Omental fat pad (tissue), 4 donors: ENCODE measurements around the gene RETN. TPM values are rescaled to one million over a fixed set of nuclear protein-coding genes. Genes with fewer than 3 reads are reported as not detected.

Experiments
- ATAC-seq: fragments of 150-250 bp; one replicate; pipeline ENCODE4 v1.9.1; 2016; ENCODE audit warnings: mild to moderate bottlenecking, moderate library complexity; ENCODE audit not compliant: low FRiP score
- DNase-seq: peaks from one replicate; pipeline ENCODE4 v3.0.0-alpha.2; 2019; ENCODE audit warnings: low spot score
- total RNA-seq, 4 donors: library from RNA; depleted of rRNA; stranded (reverse); fragments of >200 nt; gene quantifications; one replicate each; pipeline ENCODE4 v1.1.0, GENCODE V29; 2016
- TF ChIP-seq, protein P1 (sequence below), 3 donors: fragments of 450-650 bp; IDR thresholded peaks; one replicate each; pipeline ENCODE4 v1.5.1; 2016 to 2017; ENCODE audit warnings: antibody characterized with exemption in 3 of 3, mild to moderate bottlenecking in 3 of 3, moderate library complexity in 2 of 3

Gene RETN
- total RNA-seq, 4 donors from 2014 or later, result 1.6 TPM; not detected in 3

- DNase-seq (no peak), ATAC-seq (peak; percentile 62)
- TF ChIP-seq, protein P1, sequence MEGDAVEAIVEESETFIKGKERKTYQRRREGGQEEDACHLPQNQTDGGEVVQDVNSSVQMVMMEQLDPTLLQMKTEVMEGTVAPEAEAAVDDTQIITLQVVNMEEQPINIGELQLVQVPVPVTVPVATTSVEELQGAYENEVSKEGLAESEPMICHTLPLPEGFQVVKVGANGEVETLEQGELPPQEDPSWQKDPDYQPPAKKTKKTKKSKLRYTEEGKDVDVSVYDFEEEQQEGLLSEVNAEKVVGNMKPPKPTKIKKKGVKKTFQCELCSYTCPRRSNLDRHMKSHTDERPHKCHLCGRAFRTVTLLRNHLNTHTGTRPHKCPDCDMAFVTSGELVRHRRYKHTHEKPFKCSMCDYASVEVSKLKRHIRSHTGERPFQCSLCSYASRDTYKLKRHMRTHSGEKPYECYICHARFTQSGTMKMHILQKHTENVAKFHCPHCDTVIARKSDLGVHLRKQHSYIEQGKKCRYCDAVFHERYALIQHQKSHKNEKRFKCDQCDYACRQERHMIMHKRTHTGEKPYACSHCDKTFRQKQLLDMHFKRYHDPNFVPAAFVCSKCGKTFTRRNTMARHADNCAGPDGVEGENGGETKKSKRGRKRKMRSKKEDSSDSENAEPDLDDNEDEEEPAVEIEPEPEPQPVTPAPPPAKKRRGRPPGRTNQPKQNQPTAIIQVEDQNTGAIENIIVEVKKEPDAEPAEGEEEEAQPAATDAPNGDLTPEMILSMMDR (IDR thresholded peaks at IDR 0.05), result no peak
Measured at GRCh38 chr19:7674010-7675005, 5.5 kb downstream of the RETN start.

GRCh38 chr19:7676376-7676775 is 7.5 kb downstream of the RETN start:
- TF ChIP-seq, protein P1 (IDR thresholded peaks at IDR 0.05), result no peak
- ATAC-seq (no peak), DNase-seq (no peak)

DNA sequence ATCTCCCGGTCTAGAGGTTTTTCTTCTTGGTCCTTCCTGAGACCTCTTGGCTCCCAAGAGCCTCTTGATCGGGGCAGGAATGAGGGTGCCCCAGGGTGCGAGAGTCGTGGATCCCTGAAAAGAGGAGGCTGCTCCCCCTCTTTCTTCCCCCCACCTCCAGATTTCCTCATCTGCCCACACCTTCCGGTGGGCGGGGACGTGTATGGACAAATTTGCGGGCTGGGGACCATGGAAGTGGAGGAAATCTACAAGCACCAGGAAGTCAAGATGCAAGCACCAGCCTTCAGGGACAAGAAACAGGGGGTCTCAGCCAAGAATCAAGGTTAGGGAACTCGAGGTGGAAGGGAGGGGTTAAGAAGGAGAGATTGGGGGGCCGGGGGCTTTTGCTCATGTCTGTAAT is 8.0 kb downstream of the RETN start, which contains the start of gene MCEMP1:
Gene MCEMP1, plus strand, starts transcription at position 237 of the 400 bp plus-strand sequence. Its CDS starts 31 bp downstream, at position 268.
- TF ChIP-seq, protein P1 (IDR thresholded peaks at IDR 0.05), result no peak
- ATAC-seq, result no peak
- no peak for DNase-seq

DNA sequence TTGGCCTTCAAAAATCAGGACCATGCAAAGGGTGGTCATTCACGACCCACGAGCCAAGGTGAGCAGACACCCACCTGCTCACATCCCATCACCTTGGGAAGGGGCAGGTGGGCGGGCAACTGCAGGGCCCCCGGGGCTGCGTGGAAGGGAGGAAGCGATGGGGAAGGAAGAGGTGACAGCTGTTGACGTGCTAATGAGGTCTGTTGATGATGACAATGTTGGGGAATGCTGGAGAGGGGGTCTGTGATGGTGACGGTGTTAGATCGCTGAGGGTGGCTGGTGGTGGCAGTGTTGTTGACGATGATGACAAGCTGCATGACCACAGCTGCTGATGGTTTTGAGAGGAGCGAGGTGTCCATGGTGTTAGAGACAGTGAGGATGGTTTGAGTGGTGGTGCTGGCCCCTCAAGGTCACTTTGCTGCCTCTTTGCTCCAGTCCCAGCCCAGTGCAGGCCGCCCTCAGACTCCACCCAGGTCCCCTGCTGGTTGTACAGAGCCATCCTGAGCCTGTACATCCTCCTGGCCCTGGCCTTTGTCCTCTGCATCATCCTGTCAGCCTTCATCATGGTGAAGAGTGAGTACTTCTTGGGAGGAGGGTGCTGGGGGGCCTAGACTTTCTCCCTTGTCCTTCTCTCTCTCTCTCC is 8.9 kb downstream of the RETN start:
- no peak for DNase-seq

GRCh38 chr19:7678971-7679751 is 10.3 kb downstream of the RETN start:
- DNase-seq (no peak), ATAC-seq (no peak)
- TF ChIP-seq, protein P1 (IDR thresholded peaks at IDR 0.05), result no peak

More for the DNA sequence above, 8.9 kb downstream of the RETN start:
- no peak for ATAC-seq
- TF ChIP-seq, protein P1 (IDR thresholded peaks at IDR 0.05), result no peak

GRCh38 chr19:7679771-7680605 is 11.1 kb downstream of the RETN start:
- DNase-seq (no peak), ATAC-seq (no peak)
- TF ChIP-seq, protein P1 (IDR thresholded peaks at IDR 0.05), result no peak
